Measurements from ENCODE around the gene ADAMTSL1.

Gene ADAMTSL1

DNA sequence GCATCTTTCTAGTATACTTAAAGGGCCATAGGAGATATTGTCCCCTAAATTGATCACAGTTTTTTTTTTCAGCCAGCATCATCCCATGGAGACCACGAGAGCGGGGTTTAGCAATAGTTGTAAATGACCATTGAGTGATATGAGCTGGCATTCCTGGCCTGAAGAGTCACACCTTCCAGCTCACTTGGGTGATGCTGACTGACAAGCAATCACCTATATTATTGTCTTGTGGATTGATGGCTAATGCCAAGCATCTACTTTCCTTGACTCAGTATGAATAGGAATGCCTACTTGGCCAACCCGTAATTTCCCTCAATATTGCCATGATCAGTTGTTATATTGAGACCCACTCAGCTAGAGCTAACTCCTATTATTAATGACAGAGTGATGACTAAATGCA lies 70.5 kb downstream of the ADAMTSL1 start:
- TF ChIP-seq, protein P1, sequence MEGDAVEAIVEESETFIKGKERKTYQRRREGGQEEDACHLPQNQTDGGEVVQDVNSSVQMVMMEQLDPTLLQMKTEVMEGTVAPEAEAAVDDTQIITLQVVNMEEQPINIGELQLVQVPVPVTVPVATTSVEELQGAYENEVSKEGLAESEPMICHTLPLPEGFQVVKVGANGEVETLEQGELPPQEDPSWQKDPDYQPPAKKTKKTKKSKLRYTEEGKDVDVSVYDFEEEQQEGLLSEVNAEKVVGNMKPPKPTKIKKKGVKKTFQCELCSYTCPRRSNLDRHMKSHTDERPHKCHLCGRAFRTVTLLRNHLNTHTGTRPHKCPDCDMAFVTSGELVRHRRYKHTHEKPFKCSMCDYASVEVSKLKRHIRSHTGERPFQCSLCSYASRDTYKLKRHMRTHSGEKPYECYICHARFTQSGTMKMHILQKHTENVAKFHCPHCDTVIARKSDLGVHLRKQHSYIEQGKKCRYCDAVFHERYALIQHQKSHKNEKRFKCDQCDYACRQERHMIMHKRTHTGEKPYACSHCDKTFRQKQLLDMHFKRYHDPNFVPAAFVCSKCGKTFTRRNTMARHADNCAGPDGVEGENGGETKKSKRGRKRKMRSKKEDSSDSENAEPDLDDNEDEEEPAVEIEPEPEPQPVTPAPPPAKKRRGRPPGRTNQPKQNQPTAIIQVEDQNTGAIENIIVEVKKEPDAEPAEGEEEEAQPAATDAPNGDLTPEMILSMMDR (conservative IDR thresholded peaks at IDR 0.05; ENCODE audit: low read depth, low read length): no peak
- no peak for DNase-seq (ENCODE audit: low read depth)
- H3K4me3 ChIP-seq (ENCODE audit: low read depth, low read length): no peak overlapping the region

DNA sequence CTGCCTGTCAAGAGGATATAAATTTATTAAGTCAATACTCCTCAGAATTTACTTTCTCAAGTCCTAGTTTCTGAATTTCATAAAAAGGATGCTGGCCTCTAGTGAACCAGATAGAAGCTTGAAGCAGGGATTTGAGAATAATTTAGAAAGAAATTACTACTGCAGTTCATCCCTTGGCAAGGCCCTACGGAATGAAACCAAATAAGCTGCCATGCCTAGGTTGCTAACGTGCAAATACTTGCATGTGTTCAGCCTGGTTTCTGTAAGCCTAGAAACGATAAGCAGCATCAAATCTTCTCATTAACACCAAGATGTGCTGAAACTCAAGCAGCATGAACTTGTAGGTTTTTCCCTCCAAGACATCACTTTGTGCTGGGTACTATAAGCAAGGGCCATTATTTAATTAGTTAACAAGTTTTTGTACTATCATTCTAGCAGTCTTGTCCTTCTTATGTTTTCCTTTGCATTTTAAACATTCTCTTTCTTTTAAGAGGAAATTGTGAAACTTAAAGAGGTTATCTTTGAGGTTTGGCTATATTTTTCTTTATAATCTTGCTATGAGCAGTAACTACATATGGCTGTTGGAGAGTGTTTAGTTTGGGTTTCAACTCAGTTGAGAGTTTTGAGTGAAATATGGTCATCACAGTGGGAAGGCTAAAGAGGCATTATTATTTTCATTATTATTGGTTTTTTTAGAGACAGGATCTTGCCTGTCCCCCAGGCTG lies 71.8 kb downstream of the ADAMTSL1 start:
- peak; percentile 47 for DNase-seq (ENCODE audit: low read depth)
- no peak overlapping the region for H3K4me3 ChIP-seq (ENCODE audit: low read depth, low read length)
- TF ChIP-seq, protein P1 (conservative IDR thresholded peaks at IDR 0.05; ENCODE audit: low read depth, low read length): no peak

DNA sequence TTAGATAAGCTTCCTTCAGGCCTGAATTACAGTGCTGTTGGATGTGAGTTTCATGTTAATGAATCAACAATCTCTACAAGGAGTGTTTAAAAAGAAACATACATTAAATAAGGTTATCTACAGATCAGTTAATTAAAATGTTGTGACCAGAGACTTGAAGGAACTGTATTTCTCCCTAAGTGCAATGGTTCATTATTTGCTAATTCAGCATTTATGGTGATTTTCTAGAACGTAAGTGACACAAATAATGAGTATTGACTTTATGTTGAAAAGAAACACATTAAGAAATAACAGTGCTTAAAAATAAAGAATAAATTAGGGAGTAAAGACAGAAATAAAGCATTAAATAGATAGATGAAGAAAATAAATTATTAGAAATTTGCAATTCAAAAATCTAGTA lies 74.5 kb downstream of the ADAMTSL1 start:
- no peak overlapping the region for H3K4me3 ChIP-seq (ENCODE audit: low read depth, low read length)
- no peak for DNase-seq (ENCODE audit: low read depth)
- TF ChIP-seq, protein P1 (conservative IDR thresholded peaks at IDR 0.05; ENCODE audit: low read depth, low read length): no peak

DNA sequence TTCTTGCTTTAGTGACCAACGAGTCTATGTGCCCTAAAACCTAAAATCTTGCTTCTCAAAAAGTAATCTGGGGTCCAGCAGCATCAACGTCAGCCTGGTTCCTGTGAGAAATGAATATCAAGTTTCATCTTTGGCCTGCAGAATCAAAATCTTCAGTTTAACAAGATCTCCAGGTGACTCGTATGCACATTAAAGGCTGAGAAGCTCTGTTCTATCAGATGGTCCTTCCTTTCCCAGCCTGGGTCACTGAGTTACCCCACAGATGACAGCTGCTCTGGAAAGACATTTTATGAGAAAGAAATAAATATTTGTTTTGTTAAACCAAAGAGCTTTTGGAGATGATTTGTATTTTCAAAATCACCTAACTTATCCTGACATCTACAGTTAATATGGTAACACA lies 75.8 kb downstream of the ADAMTSL1 start:
- TF ChIP-seq, protein P1 (conservative IDR thresholded peaks at IDR 0.05; ENCODE audit: low read depth, low read length): no peak
- DNase-seq (ENCODE audit: low read depth): no peak
- no peak overlapping the region for H3K4me3 ChIP-seq (ENCODE audit: low read depth, low read length)

DNA sequence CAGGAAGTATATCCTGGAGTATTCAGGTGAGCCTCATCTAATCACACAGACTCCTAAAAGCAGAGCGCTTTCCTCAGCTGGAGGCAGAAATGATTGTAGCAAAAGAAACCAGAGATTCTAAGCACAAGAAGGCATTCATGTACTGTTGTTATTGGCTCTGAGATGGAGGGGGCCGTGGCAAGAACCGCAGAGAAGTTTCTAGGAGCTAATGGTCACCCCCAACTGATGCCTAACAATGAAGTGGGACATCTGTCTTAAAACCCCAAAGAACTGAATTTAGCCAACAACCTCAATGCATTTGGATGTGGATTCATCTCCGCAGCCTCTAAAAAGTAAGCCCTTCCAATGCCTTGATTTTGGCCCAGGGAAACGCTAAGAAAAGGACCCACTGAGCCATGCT lies 76.3 kb downstream of the ADAMTSL1 start:
- TF ChIP-seq, protein P1 (conservative IDR thresholded peaks at IDR 0.05; ENCODE audit: low read depth, low read length): no peak
- no peak for DNase-seq (ENCODE audit: low read depth)

DNA sequence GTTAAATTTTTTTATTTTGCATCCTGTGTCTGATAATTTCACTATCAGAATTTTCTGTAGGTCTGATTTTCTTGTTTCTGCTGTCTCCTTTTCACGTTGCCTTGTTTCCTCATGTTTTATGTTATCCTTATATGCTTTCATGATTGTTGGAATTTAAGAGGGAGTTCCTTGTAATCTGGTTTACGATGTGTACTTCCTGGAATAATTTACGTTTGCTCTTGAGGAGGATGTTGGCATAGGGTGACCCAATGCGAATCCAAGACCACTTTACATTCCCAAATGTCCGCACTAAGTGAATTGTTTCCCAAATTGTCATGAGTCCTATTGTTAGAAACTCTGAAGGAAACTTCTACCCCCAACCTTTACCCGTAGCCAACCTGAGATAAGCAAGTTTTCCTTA lies 80.3 kb downstream of the ADAMTSL1 start:
- TF ChIP-seq, protein P1 (conservative IDR thresholded peaks at IDR 0.05; ENCODE audit: low read depth, low read length): no peak
- no peak overlapping the region for H3K4me3 ChIP-seq (ENCODE audit: low read depth, low read length)
- DNase-seq (ENCODE audit: low read depth): no peak

More for the DNA sequence above, 76.3 kb downstream of the ADAMTSL1 start:
- H3K4me3 ChIP-seq (ENCODE audit: low read depth, low read length): no peak overlapping the region
